ENCODE data around the gene MLPH. TPM values are rescaled to one million over a fixed set of nuclear protein-coding genes. Genes with fewer than 3 reads are reported as not detected.

MLPH gene
- total and polyA plus RNA-seq, 2 of the 4 experiments (the other 2 are of a cell fraction): 13.8 to 21.6 TPM

GRCh38 chr2:237486334-237486818 lies 675 bp upstream of the MLPH start:
- ATAC-seq (ENCODE audit: low read depth) (peak; percentile 9; the same call in 1 of the 2 replicates), DNase-seq (no peak)
- H3K79me1 ChIP-seq (ENCODE audit: low read depth in 1 of 2, low read length in 2 of 2): peaks cover 8 to 50% of the 10 kb centered on the region in 2 experiments; a peak in 3 of 4 replicates
- H3K27ac ChIP-seq (ENCODE audit: insufficient read depth, low read length): peak overlapping the region; percentile 20; the same call in 1 of the 2 replicates
- H4K5ac ChIP-seq (ENCODE audit: low read depth, low read length): no peak overlapping the region
- H3K9ac ChIP-seq (ENCODE audit: low read depth, low read length): peak overlapping the region; percentile 57
- peak overlapping the region; percentile 94 for H3K4me2 ChIP-seq (ENCODE audit: low read depth, low read length)
- peak overlapping the region; percentile 49 to 67; a peak in 2 of 4 replicates for H4K8ac ChIP-seq (ENCODE audit: low read depth in 2 of 2, low read length in 2 of 2)
- peak overlapping the region; percentile 78 for H3K14ac ChIP-seq (replicated peaks; ENCODE audit: low read depth, low read length)
- peak overlapping the region; percentile 23; the same call in 1 of the 3 replicates for H2BK15ac ChIP-seq (ENCODE audit: low read depth, low read length)
- no peak overlapping the region for H2AK9ac ChIP-seq (replicated peaks; ENCODE audit: low read depth, low read length, poor library complexity)
- ChIA-PET CTCF (interaction anchor here (1.1 kb wide), 1 partner anchor 65 kb away, joined by 3 read pairs; no protein-coding TSS in a partner anchor), POLR2A (ENCODE audit: unreplicated experiment) (no interaction called here)
- in situ Hi-C loops (cut with MboI; ENCODE audit: low sequenced_read_pairs) (no loop called here), dilution Hi-C loops (cut with HindIII; ENCODE audit: low sequenced_read_pairs, unreplicated experiment) (no loop called here), intact Hi-C loops (cut with micrococcal nuclease) (no loop called here)
- H3K9me1 ChIP-seq (ENCODE audit: insufficient read depth, low read length): peaks cover 11% of the 10 kb centered on the region
- H4K91ac ChIP-seq (ENCODE audit: insufficient read depth, low read depth, low read length): peak overlapping the region; percentile 31; the same call in 1 of the 2 replicates
- peak overlapping the region; percentile 39; the same call in 1 of the 2 replicates for H2AK5ac ChIP-seq (ENCODE audit: low read depth, low read length)
- H2AFZ ChIP-seq (replicated peaks; ENCODE audit: low read length, poor library complexity): peak overlapping the region; percentile 93
- H3K4me1 ChIP-seq (ENCODE audit: control insufficient read depth, insufficient read depth, low read length): peaks cover 18% of the 10 kb centered on the region
- H3K9me3 ChIP-seq (ENCODE audit: control insufficient read depth, insufficient read depth, low read length): peaks cover 3% of the 10 kb centered on the region
- peak overlapping the region; percentile 74 for H3K4ac ChIP-seq (ENCODE audit: low read depth, low read length)
- peak overlapping the region; percentile 70 for H3K4me3 ChIP-seq (ENCODE audit: insufficient read depth, low read depth, low read length)
- no peaks in the 10 kb centered on the region for H4K20me1 ChIP-seq (ENCODE audit: insufficient read depth, low read length)
- no peaks in the 10 kb centered on the region for H3K36me3 ChIP-seq (ENCODE audit: control insufficient read depth, insufficient read depth, low read length)
- H3K56ac ChIP-seq (ENCODE audit: extremely low read depth, insufficient read depth, low read length): peak overlapping the region; percentile 71; the same call in 1 of the 2 replicates
- peak overlapping the region; percentile 82 for H3K23ac ChIP-seq (ENCODE audit: low read depth, low read length)
- WGBS, 2 experiments (ENCODE audit: extremely low coverage in 2 of 2, insufficient read length in 1 of 2): 13% methylated on average over 23 of the region's 36 CpGs; no CpG with 5 or more reads in 1 of the 2 experiments
- H2BK5ac ChIP-seq (ENCODE audit: low read depth, low read length, poor library complexity, severe bottlenecking): no peak overlapping the region
- H2BK120ac ChIP-seq (ENCODE audit: low read depth, low read length): peak overlapping the region; percentile 65; the same call in 1 of the 2 replicates
- no peak for TF ChIP-seq BHLHE40 (IDR thresholded peaks at IDR 0.05; ENCODE audit: low read depth, low read length)
- no peak for TF ChIP-seq RAD21 (IDR thresholded peaks at IDR 0.05; ENCODE audit: low read length)
- no peak for TF ChIP-seq MAZ (IDR thresholded peaks at IDR 0.05; ENCODE audit: borderline replicate concordance, low read depth, low read length)
- TF ChIP-seq RCOR1 (IDR thresholded peaks at IDR 0.05; ENCODE audit: insufficient replicate concordance, low read length): no peak
- TF ChIP-seq NFE2L2 (IDR thresholded peaks at IDR 0.05; ENCODE audit: low read depth, low read length): no peak
- no peak for TF ChIP-seq ELK1 (IDR thresholded peaks at IDR 0.05; ENCODE audit: borderline replicate concordance, low read depth, low read length)
- no peak for TF ChIP-seq FOS (IDR thresholded peaks at IDR 0.05; ENCODE audit: low read depth, low read length)
- TF ChIP-seq SMC3 (IDR thresholded peaks at IDR 0.05; ENCODE audit: low read depth, low read length): no peak
- no peak overlapping the region for H3K18ac ChIP-seq (ENCODE audit: low read depth, low read length)
- H3K27me3 ChIP-seq (ENCODE audit: control insufficient read depth, insufficient read depth, low read length): no peaks in the 10 kb centered on the region
- peak overlapping the region; percentile 12; the same call in 1 of the 2 replicates for H2BK20ac ChIP-seq (ENCODE audit: low read depth, low read length)
- BruUV-seq (replicated peaks): no TSS peak

Measured in IMR-90 (cell line).